Epithelial cell of esophagus (primary cell): ENCODE measurements around the gene STK24.

ENCODE experiments used
- DNase-seq: peaks from one replicate; pipeline ENCODE4 v3.0.0; 2010; ENCODE audit warnings: low read depth
- H3K4me3 ChIP-seq: 2 replicates; pipeline ENCODE4 v1.5.1; 2011; ENCODE audit warnings: mild to moderate bottlenecking, low read length, control low read depth
- CTCF ChIP-seq: IDR thresholded peaks from 2 replicates; pipeline ENCODE4 v1.5.1; 2011; ENCODE audit warnings: low read depth, mild to moderate bottlenecking, low read length, control low read depth, inconsistent platforms; ENCODE audit not compliant: insufficient read depth; ENCODE audit errors: missing control alignments

Gene STK24

GRCh38 chr13:98451676-98452470, 125.0 kb downstream of the STK24 start:
- no peak for DNase-seq
- no peak overlapping the region for H3K4me3 ChIP-seq
- no peak for TF ChIP-seq CTCF

GRCh38 chr13:98450539-98451111, 126.3 kb downstream of the STK24 start:
- DNase-seq = no peak
- H3K4me3 ChIP-seq = no peak overlapping the region
- no peak for TF ChIP-seq CTCF

- no peak overlapping the region for H3K4me3 ChIP-seq
- DNase-seq = no peak
- no peak for TF ChIP-seq CTCF
Observed at GRCh38 chr13:98450026-98450425, 126.9 kb downstream of the STK24 start.

GRCh38 chr13:98449273-98449672, 127.6 kb downstream of the STK24 start:
- no peak overlapping the region for H3K4me3 ChIP-seq
- TF ChIP-seq CTCF = no peak
- no peak for DNase-seq

- no peak for DNase-seq
- TF ChIP-seq CTCF = no peak
- no peak overlapping the region for H3K4me3 ChIP-seq
Observed at GRCh38 chr13:98448642-98448928, 128.3 kb downstream of the STK24 start.

- no peak overlapping the region for H3K4me3 ChIP-seq
- peak; percentile 63 for DNase-seq
Observed at GRCh38 chr13:98447881-98448641, 128.8 kb downstream of the STK24 start.

More at GRCh38 chr13:98447881-98448641, 128.8 kb downstream of the STK24 start:
- peak; percentile 75 for TF ChIP-seq CTCF
